ENCODE results near the gene POLR3H.
A peak's percentile ranks its signal among the peaks of the same experiment; 100 is the strongest.

The POLR3H gene

GRCh38 chr22:41482319-41482935 lies 61.8 kb downstream of the POLR3H start:
- in situ Hi-C loops (cut with MboI; ENCODE audit: low sequenced_read_pairs, unreplicated experiment) = no loop called here
- peak; percentile 66 for DNase-seq (ENCODE audit: low spot score)
- TF ChIP-seq CTCF (IDR thresholded peaks at IDR 0.05; ENCODE audit: borderline replicate concordance, control extremely low read depth, extremely low read depth, insufficient read depth, missing control alignments) = no peak

- TF ChIP-seq CTCF (IDR thresholded peaks at IDR 0.05; ENCODE audit: borderline replicate concordance, control extremely low read depth, extremely low read depth, insufficient read depth, missing control alignments) = no peak
- DNase-seq (ENCODE audit: low spot score) = no peak
- in situ Hi-C loops (cut with MboI; ENCODE audit: low sequenced_read_pairs, unreplicated experiment) = no loop called here
Measured at GRCh38 chr22:41481925-41482318, 62.3 kb downstream of the POLR3H start.

GRCh38 chr22:41481131-41481830 lies 63.0 kb downstream of the POLR3H start:
- DNase-seq (ENCODE audit: low spot score) = no peak
- TF ChIP-seq CTCF (IDR thresholded peaks at IDR 0.05; ENCODE audit: borderline replicate concordance, control extremely low read depth, extremely low read depth, insufficient read depth, missing control alignments) = no peak

GRCh38 chr22:41480397-41480735 lies 63.9 kb downstream of the POLR3H start:
- DNase-seq (ENCODE audit: low spot score) = no peak
- in situ Hi-C loops (cut with MboI; ENCODE audit: low sequenced_read_pairs, unreplicated experiment) = no loop called here
- no peak for TF ChIP-seq CTCF (IDR thresholded peaks at IDR 0.05; ENCODE audit: borderline replicate concordance, control extremely low read depth, extremely low read depth, insufficient read depth, missing control alignments)

More at GRCh38 chr22:41481131-41481830, 63.0 kb downstream of the POLR3H start:
- in situ Hi-C loops (cut with MboI; ENCODE audit: low sequenced_read_pairs, unreplicated experiment) = no loop called here

- in situ Hi-C loops (cut with MboI; ENCODE audit: low sequenced_read_pairs, unreplicated experiment) = no loop called here
- DNase-seq (ENCODE audit: low spot score) = no peak
- TF ChIP-seq CTCF (IDR thresholded peaks at IDR 0.05; ENCODE audit: borderline replicate concordance, control extremely low read depth, extremely low read depth, insufficient read depth, missing control alignments) = no peak
Measured at GRCh38 chr22:41479671-41480396, 64.4 kb downstream of the POLR3H start.

GRCh38 chr22:41478891-41479521 lies 65.3 kb downstream of the POLR3H start:
- in situ Hi-C loops (cut with MboI; ENCODE audit: low sequenced_read_pairs, unreplicated experiment) = no loop called here
- no peak for TF ChIP-seq CTCF (IDR thresholded peaks at IDR 0.05; ENCODE audit: borderline replicate concordance, control extremely low read depth, extremely low read depth, insufficient read depth, missing control alignments)
- peak; percentile 48 for DNase-seq (ENCODE audit: low spot score)
